HEK293 (cell line): Measurements from ENCODE around the gene MYO5C.

Experiments
- ATF2 ChIP-seq: fragments of 450-650 bp; formaldehyde crosslinking; IDR thresholded peaks from 2 replicates; pipeline ENCODE4 v1.5.1; 2016; ENCODE audit warnings: missing biosample characterization, missing genetic modification characterization, low read depth
- CTCF ChIP-seq: fragments of 450-650 bp; formaldehyde crosslinking; IDR thresholded peaks from 2 replicates; pipeline ENCODE4 v1.5.1; 2016; ENCODE audit warnings: missing biosample characterization, missing genetic modification characterization
- ZBTB48 ChIP-seq: fragments of 450-650 bp; formaldehyde crosslinking; IDR thresholded peaks from 2 replicates; pipeline ENCODE4 v1.5.1; 2016; ENCODE audit warnings: missing biosample characterization, missing genetic modification characterization
- ZFP3 ChIP-seq: fragments of 450-650 bp; formaldehyde crosslinking; IDR thresholded peaks from 2 replicates; pipeline ENCODE4 v1.5.1; 2016; ENCODE audit warnings: low read depth, missing biosample characterization, missing genetic modification characterization
- ZFP69B ChIP-seq: fragments of 450-650 bp; formaldehyde crosslinking; IDR thresholded peaks from 2 replicates; pipeline ENCODE4 v1.5.1; 2016; ENCODE audit warnings: missing biosample characterization, missing genetic modification characterization
- ZNF138 ChIP-seq: fragments of 450-650 bp; formaldehyde crosslinking; IDR thresholded peaks from 2 replicates; pipeline ENCODE4 v1.5.1; 2016; ENCODE audit warnings: missing biosample characterization, missing genetic modification characterization, borderline replicate concordance
- ZNF146 ChIP-seq: fragments of 450-650 bp; formaldehyde crosslinking; IDR thresholded peaks from 2 replicates; pipeline ENCODE4 v1.5.1; 2016; ENCODE audit warnings: missing biosample characterization, missing genetic modification characterization
- ZNF274 ChIP-seq, 2 experiments: fragments of 200-500 bp in 1 of 2; fragments of 450-650 bp in 1 of 2; sonication (Bioruptor generic) in 1 of 2; formaldehyde crosslinking in 1 of 2; IDR thresholded peaks; 2 replicates each; pipeline versions ENCODE4 v1.5.1 to v1.6.1; 2014 to 2016; ENCODE audit warnings: borderline replicate concordance in 1 of 2, inconsistent platforms in 1 of 2, low read length in 1 of 2, missing biosample characterization in 1 of 2, missing genetic modification characterization in 1 of 2
- ZNF302 ChIP-seq: fragments of 450-650 bp; formaldehyde crosslinking; IDR thresholded peaks from 2 replicates; pipeline ENCODE4 v1.5.1; 2016; ENCODE audit warnings: missing biosample characterization, missing genetic modification characterization, low read depth
- ZNF416 ChIP-seq: fragments of 450-650 bp; formaldehyde crosslinking; IDR thresholded peaks from 2 replicates; pipeline ENCODE4 v1.5.1; 2016; ENCODE audit warnings: missing biosample characterization, missing genetic modification characterization
- ZNF514 ChIP-seq: fragments of 450-650 bp; formaldehyde crosslinking; IDR thresholded peaks from 2 replicates; pipeline ENCODE4 v1.5.1; 2016; ENCODE audit warnings: missing biosample characterization, missing genetic modification characterization
- ZNF670 ChIP-seq: fragments of 450-650 bp; formaldehyde crosslinking; IDR thresholded peaks from 2 replicates; pipeline ENCODE4 v1.5.1; 2016; ENCODE audit warnings: missing biosample characterization, missing genetic modification characterization, low read depth
- ZNF76 ChIP-seq: fragments of 450-650 bp; formaldehyde crosslinking; IDR thresholded peaks from 2 replicates; pipeline ENCODE4; 2016; ENCODE audit warnings: low read depth, missing biosample characterization, missing genetic modification characterization, borderline replicate concordance
- ZNF837 ChIP-seq: fragments of 450-650 bp; formaldehyde crosslinking; IDR thresholded peaks from 2 replicates; pipeline ENCODE4 v1.5.1; 2016; ENCODE audit warnings: missing biosample characterization, missing genetic modification characterization

- no peak for TF ChIP-seq ZNF514
- TF ChIP-seq ZBTB48 (tag by site-specific recombination), result no peak
- TF ChIP-seq ZFP69B (tag by site-specific recombination), result no peak
- TF ChIP-seq CTCF (tag by site-specific recombination), result no peak
- TF ChIP-seq ZNF302 (tag by site-specific recombination), result no peak
- no peak for TF ChIP-seq ZNF138
- TF ChIP-seq ZNF274 (IDR thresholded peaks at IDR 0.05; ENCODE audit: low read length), result no peak
- no peak for TF ChIP-seq ZNF274 (tag by site-specific recombination; IDR thresholded peaks at IDR 0.05; ENCODE audit: borderline replicate concordance)
- TF ChIP-seq ZNF146 (tag by site-specific recombination), result no peak
- TF ChIP-seq ZNF670 (tag by site-specific recombination), result no peak
- TF ChIP-seq ZFP3, result no peak
- TF ChIP-seq ATF2 (tag by site-specific recombination), result no peak
- TF ChIP-seq ZNF416 (tag by site-specific recombination), result no peak
- no peak for TF ChIP-seq ZNF76 (tag by site-specific recombination)
- TF ChIP-seq ZNF837 (tag by site-specific recombination), result no peak
Observed at GRCh38 chr15:52155878-52156277, 139.7 kb downstream of the MYO5C start.
